Measurements from ENCODE around the gene SESN1. TPM values are rescaled to one million over a fixed set of nuclear protein-coding genes. Genes with fewer than 3 reads are reported as not detected.
A peak's percentile ranks its signal among the peaks of the same experiment; 100 is the strongest.

The SESN1 gene
- total RNA-seq, 2 experiments from 2014 or later: 22.1 to 23.3 TPM

DNA sequence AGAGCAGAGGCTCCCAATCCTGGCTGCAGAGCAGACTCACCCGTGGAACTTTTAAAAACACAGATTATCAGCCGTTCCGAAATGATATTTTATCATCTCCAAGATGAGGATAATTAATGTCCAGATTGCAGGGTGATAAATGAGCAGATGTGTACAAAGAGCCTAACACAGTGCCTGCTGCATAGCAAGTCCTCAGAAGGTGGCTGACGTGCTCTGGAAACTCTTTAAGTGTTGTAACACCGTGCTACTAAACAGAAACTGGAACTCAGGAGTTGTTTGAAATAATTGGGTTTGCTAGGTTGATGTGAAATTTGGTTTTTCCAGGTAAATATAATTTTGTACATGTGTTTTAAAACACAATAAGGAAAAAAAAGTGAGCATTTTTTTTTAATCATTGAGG lies 128.4 kb downstream of the SESN1 start:
- ChIA-PET CTCF (no interaction called here), POLR2A (no interaction called here)
- no peaks in the 10 kb centered on the region for H3K9me3 Mint-ChIP-seq
- no peak overlapping the region for H3K4me3 Mint-ChIP-seq
- TF ChIP-seq, protein P1, sequence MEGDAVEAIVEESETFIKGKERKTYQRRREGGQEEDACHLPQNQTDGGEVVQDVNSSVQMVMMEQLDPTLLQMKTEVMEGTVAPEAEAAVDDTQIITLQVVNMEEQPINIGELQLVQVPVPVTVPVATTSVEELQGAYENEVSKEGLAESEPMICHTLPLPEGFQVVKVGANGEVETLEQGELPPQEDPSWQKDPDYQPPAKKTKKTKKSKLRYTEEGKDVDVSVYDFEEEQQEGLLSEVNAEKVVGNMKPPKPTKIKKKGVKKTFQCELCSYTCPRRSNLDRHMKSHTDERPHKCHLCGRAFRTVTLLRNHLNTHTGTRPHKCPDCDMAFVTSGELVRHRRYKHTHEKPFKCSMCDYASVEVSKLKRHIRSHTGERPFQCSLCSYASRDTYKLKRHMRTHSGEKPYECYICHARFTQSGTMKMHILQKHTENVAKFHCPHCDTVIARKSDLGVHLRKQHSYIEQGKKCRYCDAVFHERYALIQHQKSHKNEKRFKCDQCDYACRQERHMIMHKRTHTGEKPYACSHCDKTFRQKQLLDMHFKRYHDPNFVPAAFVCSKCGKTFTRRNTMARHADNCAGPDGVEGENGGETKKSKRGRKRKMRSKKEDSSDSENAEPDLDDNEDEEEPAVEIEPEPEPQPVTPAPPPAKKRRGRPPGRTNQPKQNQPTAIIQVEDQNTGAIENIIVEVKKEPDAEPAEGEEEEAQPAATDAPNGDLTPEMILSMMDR (IDR thresholded peaks at IDR 0.05): no peak
- peaks cover 12% of the 10 kb centered on the region for H3K4me1 Mint-ChIP-seq (ENCODE audit: low read depth)
- H3K27me3 Mint-ChIP-seq: no peaks in the 10 kb centered on the region
- no peak for DNase-seq
- no peaks in the 10 kb centered on the region for H3K36me3 Mint-ChIP-seq (ENCODE audit: low read depth)
- intact Hi-C loops (cut with micrococcal nuclease): no loop called here
- no peak overlapping the region for H3K27ac Mint-ChIP-seq
- no peak for ATAC-seq

DNA sequence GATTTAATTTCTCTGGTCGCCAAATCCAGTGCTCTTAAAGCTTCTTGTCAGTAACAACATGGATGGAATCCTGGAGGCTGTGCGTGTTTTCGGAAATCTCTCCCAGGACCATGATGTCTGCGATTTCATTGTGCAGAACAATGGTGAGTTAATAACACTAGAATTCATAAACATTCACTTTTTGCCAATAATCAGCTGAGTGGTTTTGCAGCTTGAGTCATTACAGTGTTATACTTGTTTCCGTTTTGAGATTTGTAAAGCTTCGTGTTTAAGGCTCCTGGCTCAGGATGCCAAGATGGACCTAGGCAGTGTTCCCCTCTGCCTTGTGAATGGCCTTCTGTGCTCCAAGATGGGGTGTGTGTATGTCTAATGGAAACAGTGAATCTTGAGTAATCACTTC lies 132.7 kb downstream of the SESN1 start:
- POLR2A ChIA-PET: no interaction called here

DNA sequence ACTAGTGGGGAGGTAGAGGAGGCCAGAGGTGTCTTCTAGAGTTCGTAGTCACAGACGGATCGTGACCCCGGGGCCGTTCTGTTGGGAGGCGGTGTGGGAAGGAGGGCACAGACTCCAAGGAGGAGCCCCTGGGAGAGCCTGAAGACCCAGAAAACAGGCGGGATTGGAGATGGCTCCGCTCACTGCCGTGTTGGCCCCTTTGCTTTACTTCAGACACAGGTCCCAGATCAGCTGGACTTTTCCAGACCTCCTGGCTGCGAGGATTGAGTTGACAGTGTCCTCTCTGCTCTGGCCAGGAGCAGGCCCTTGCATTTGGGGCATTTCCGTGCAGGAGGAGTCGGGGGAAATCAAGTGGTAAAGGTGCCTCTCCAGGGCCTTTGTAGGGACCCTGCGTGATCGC lies 133.6 kb downstream of the SESN1 start:
- Mint-ChIP-seq H3K4me3 (no peak overlapping the region), H3K4me1 (ENCODE audit: low read depth) (peaks cover 10% of the 10 kb centered on the region), H3K9me3 (no peaks in the 10 kb centered on the region), H3K36me3 (ENCODE audit: low read depth) (no peaks in the 10 kb centered on the region), H3K27ac (no peak overlapping the region), H3K27me3 (no peaks in the 10 kb centered on the region)
- CTCF ChIA-PET: interaction anchor here (0.9 kb wide), 1 partner anchor 26 kb away, joined by 3 read pairs; no protein-coding TSS in a partner anchor
- POLR2A ChIA-PET: no interaction called here
- intact Hi-C loops (cut with micrococcal nuclease): no loop called here
- ATAC-seq (no peak), DNase-seq (no peak)
- TF ChIP-seq, protein P1 (IDR thresholded peaks at IDR 0.05): no peak

More for the DNA sequence above, 132.7 kb downstream of the SESN1 start:
- ATAC-seq (no peak), DNase-seq (no peak)
- Mint-ChIP-seq H3K9me3 (no peaks in the 10 kb centered on the region), H3K4me1 (ENCODE audit: low read depth) (peaks cover 16% of the 10 kb centered on the region), H3K36me3 (ENCODE audit: low read depth) (no peaks in the 10 kb centered on the region), H3K27me3 (no peaks in the 10 kb centered on the region), H3K4me3 (no peak overlapping the region), H3K27ac (no peak overlapping the region)
- TF ChIP-seq, protein P1 (IDR thresholded peaks at IDR 0.05): no peak
- intact Hi-C loops (cut with micrococcal nuclease): no loop called here
- CTCF ChIA-PET: interaction anchor here (0.9 kb wide), 1 partner anchor 26 kb away, joined by 3 read pairs; no protein-coding TSS in a partner anchor

DNA sequence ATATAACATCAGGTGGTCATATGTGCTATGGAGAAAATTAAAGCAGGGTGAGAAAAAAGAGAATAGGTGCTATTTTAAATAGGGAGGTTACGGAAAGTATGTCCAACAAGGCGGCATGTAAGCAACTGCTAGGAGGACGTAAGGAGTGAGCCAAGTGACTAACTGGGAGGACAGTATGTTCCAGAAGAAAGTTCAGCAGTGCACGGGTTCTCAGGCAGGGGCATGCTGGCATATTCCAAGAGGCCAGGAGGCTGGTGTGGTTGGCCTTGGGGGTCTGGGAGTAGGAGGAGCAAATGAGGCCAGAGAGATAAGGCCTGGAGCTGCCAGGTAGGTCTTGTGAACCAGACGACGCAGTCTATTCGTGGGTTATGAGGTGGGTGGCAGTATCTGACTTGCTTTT lies 134.0 kb downstream of the SESN1 start:
- H3K36me3 Mint-ChIP-seq (ENCODE audit: low read depth): no peaks in the 10 kb centered on the region
- CTCF ChIA-PET: no interaction called here

DNA sequence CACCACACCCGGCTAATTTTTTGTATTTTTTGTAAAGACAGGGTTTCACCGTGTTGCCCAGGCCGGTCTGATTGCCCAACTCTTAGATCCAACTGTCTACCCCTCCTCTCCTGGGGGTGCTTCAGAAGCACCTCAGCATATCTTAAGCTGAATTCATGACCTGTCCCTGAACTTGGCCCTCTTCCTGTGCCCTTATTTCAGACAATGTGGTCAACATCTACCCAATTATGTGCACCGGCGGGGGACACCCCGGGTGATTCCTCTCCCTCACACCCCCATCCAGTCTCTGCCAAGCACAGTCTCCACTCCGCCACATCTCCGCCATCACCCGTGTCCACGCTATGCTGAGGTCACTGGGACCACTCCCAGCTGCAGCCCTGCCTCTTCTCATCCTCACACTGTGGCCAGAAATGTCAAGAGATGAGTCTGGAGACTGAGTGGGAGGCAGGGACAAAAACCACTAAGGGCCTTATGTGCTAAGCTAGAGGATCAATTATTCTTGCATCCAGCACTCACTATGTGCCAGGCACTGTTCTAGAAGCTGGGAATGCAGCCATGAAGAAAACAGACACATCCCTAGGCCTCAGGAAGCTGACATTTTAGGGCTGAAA lies 134.6 kb downstream of the SESN1 start:
- Mint-ChIP-seq H3K4me1 (ENCODE audit: low read depth) (peaks cover 17% of the 10 kb centered on the region), H3K36me3 (ENCODE audit: low read depth) (no peaks in the 10 kb centered on the region), H3K27me3 (no peaks in the 10 kb centered on the region), H3K9me3 (no peaks in the 10 kb centered on the region), H3K27ac (no peak overlapping the region), H3K4me3 (no peak overlapping the region)
- ChIA-PET POLR2A (no interaction called here), CTCF (no interaction called here)
- TF ChIP-seq, protein P1 (IDR thresholded peaks at IDR 0.05): no peak
- DNase-seq (peak; percentile 21), ATAC-seq (peak; percentile 47)
- intact Hi-C loops (cut with micrococcal nuclease): no loop called here

More for the DNA sequence above, 134.0 kb downstream of the SESN1 start:
- TF ChIP-seq, protein P1 (IDR thresholded peaks at IDR 0.05): no peak
- intact Hi-C loops (cut with micrococcal nuclease): no loop called here
- no peak for DNase-seq
- Mint-ChIP-seq H3K27me3 (no peaks in the 10 kb centered on the region), H3K4me1 (ENCODE audit: low read depth) (peaks cover 13% of the 10 kb centered on the region), H3K9me3 (no peaks in the 10 kb centered on the region), H3K27ac (no peak overlapping the region), H3K4me3 (no peak overlapping the region)
- POLR2A ChIA-PET: no interaction called here
- no peak for ATAC-seq
